HEK293 (cell line): ENCODE results near the gene DGCR8.

Experiments used
- CTCF ChIA-PET: fragments of 350-600 bp; formaldehyde crosslinking; extraction: SDS; loops from one replicate; lab custom pipeline; 2021; ENCODE audit warnings: antibody characterized with exemption; lab: Yijun Ruan, JAX
- POLR2A ChIA-PET: fragments of 300-600 bp; formaldehyde crosslinking; extraction: SDS; loops from one replicate; lab custom pipeline; 2020; ENCODE audit warnings: antibody characterized with exemption, inconsistent platforms; lab: Yijun Ruan, JAX
- H3K27ac ChIP-seq: fragments of 200-500 bp; sonication (Bioruptor generic); 2 replicates; pipeline ENCODE4 v1.5.1; 2014; ENCODE audit warnings: low read depth, low read length, control low read depth, inconsistent platforms; ENCODE audit errors: extremely low read depth
- H3K36me3 ChIP-seq, 2 experiments: fragments of 200-500 bp in 1 of 2; sonication (Bioruptor generic) in 1 of 2; 1 replicate in 1 of 2; 2 replicates in 1 of 2; pipeline ENCODE4 v1.5.1; 2014 to 2017; ENCODE audit warnings: inconsistent platforms in 2 of 2, low read length in 2 of 2; ENCODE audit not compliant: control insufficient read depth in 2 of 2, insufficient read depth in 1 of 2
- H3K4me1 ChIP-seq: fragments of 200-500 bp; sonication (Bioruptor generic); 2 replicates; pipeline ENCODE4 v1.5.1; 2014; ENCODE audit warnings: mild to moderate bottlenecking, low read length, inconsistent platforms; ENCODE audit not compliant: control insufficient read depth, insufficient read depth
- H3K4me3 ChIP-seq: 2 replicates; pipeline ENCODE4 v1.5.1; 2011; ENCODE audit warnings: low read depth, mild to moderate bottlenecking, control low read depth, low read length, moderate library complexity
- H3K9me3 ChIP-seq: fragments of 200-500 bp; sonication (Bioruptor generic); 2 replicates; pipeline ENCODE4 v1.5.1; 2014; ENCODE audit warnings: low read depth, low read length, inconsistent platforms; ENCODE audit not compliant: control insufficient read depth, insufficient read depth
- GFI1B ChIP-seq: fragments of 450-650 bp; formaldehyde crosslinking; IDR thresholded peaks from 2 replicates; pipeline ENCODE4 v1.5.1; 2016; ENCODE audit warnings: missing biosample characterization, missing genetic modification characterization
- GLIS1 ChIP-seq: fragments of 450-650 bp; formaldehyde crosslinking; IDR thresholded peaks from 2 replicates; pipeline ENCODE4 v1.5.1; 2016; ENCODE audit warnings: missing biosample characterization, missing genetic modification characterization
- KLF1 ChIP-seq: fragments of 450-650 bp; formaldehyde crosslinking; IDR thresholded peaks from 2 replicates; pipeline ENCODE4 v1.5.1; 2016; ENCODE audit warnings: missing biosample characterization, missing genetic modification characterization
- KLF7 ChIP-seq: fragments of 450-650 bp; formaldehyde crosslinking; IDR thresholded peaks from 2 replicates; pipeline ENCODE4 v1.5.1; 2016; ENCODE audit warnings: missing biosample characterization, missing genetic modification characterization, borderline replicate concordance
- KLF8 ChIP-seq: fragments of 450-650 bp; formaldehyde crosslinking; IDR thresholded peaks from 2 replicates; pipeline ENCODE4 v1.5.1; 2016; ENCODE audit warnings: missing biosample characterization, missing genetic modification characterization
- KLF9 ChIP-seq: fragments of 450-650 bp; formaldehyde crosslinking; IDR thresholded peaks from 2 replicates; pipeline ENCODE4 v1.5.1; 2016; ENCODE audit warnings: missing biosample characterization, missing genetic modification characterization, low read depth
- MZF1 ChIP-seq: fragments of 450-650 bp; formaldehyde crosslinking; IDR thresholded peaks from 2 replicates; pipeline ENCODE4 v1.5.1; 2017; ENCODE audit warnings: missing biosample characterization, missing genetic modification characterization, borderline replicate concordance
- SCRT2 ChIP-seq: fragments of 450-650 bp; formaldehyde crosslinking; IDR thresholded peaks from 2 replicates; pipeline ENCODE4 v1.5.1; 2016; ENCODE audit warnings: missing biosample characterization, missing genetic modification characterization
- YY1 ChIP-seq: fragments of 450-650 bp; formaldehyde crosslinking; IDR thresholded peaks from 2 replicates; pipeline ENCODE4 v1.5.1; 2018; ENCODE audit warnings: missing biosample characterization, missing genetic modification characterization
- ZBTB21 ChIP-seq: fragments of 450-650 bp; formaldehyde crosslinking; IDR thresholded peaks from 2 replicates; pipeline ENCODE4 v1.5.1; 2017; ENCODE audit warnings: missing biosample characterization, missing genetic modification characterization
- ZBTB44 ChIP-seq: fragments of 450-650 bp; IDR thresholded peaks from 2 replicates; pipeline ENCODE4 v1.5.1; 2018; ENCODE audit warnings: missing biosample characterization, mild to moderate bottlenecking, missing genetic modification characterization
- ZBTB8A ChIP-seq: fragments of 450-650 bp; formaldehyde crosslinking; IDR thresholded peaks from 2 replicates; pipeline ENCODE4 v1.5.1; 2016; ENCODE audit warnings: missing biosample characterization, missing genetic modification characterization
- ZNF10 ChIP-seq: fragments of 450-650 bp; formaldehyde crosslinking; IDR thresholded peaks from 2 replicates; pipeline ENCODE4 v1.5.1; 2017; ENCODE audit warnings: missing biosample characterization, missing genetic modification characterization
- ZNF132 ChIP-seq: fragments of 450-650 bp; formaldehyde crosslinking; IDR thresholded peaks from 2 replicates; pipeline ENCODE4 v1.5.1; 2017; ENCODE audit warnings: missing biosample characterization, missing genetic modification characterization, borderline replicate concordance
- ZNF394 ChIP-seq: fragments of 450-650 bp; formaldehyde crosslinking; IDR thresholded peaks from 2 replicates; pipeline ENCODE4 v1.5.1; 2016; ENCODE audit warnings: missing biosample characterization, missing genetic modification characterization, mild to moderate bottlenecking, moderate library complexity, borderline replicate concordance
- ZNF510 ChIP-seq: fragments of 450-650 bp; formaldehyde crosslinking; IDR thresholded peaks from 2 replicates; pipeline ENCODE4 v1.5.1; 2018; ENCODE audit warnings: mild to moderate bottlenecking, missing genetic modification characterization, missing biosample characterization; ENCODE audit not compliant: insufficient replicate concordance
- ZNF529 ChIP-seq: fragments of 450-650 bp; formaldehyde crosslinking; IDR thresholded peaks from 2 replicates; pipeline ENCODE4 v1.5.1; 2017; ENCODE audit warnings: missing genetic modification characterization, missing biosample characterization; ENCODE audit not compliant: insufficient replicate concordance
- ZNF776 ChIP-seq: fragments of 450-650 bp; formaldehyde crosslinking; IDR thresholded peaks from 2 replicates; pipeline ENCODE4 v1.5.0; 2017; ENCODE audit warnings: missing biosample characterization, missing genetic modification characterization, borderline replicate concordance
- ZNF792 ChIP-seq: fragments of 450-650 bp; formaldehyde crosslinking; IDR thresholded peaks from 2 replicates; pipeline ENCODE4 v1.5.1; 2016; ENCODE audit warnings: missing biosample characterization, missing genetic modification characterization
- ZSCAN30 ChIP-seq: fragments of 450-650 bp; IDR thresholded peaks from 2 replicates; pipeline ENCODE4 v1.5.1; 2018; ENCODE audit warnings: missing biosample characterization, mild to moderate bottlenecking, missing genetic modification characterization, moderate library complexity
- TF ChIP-seq, protein P1 (sequence below): fragments of 450-650 bp; formaldehyde crosslinking; IDR thresholded peaks from 2 replicates; pipeline ENCODE4; 2016; ENCODE audit warnings: missing biosample characterization, missing genetic modification characterization
- TF ChIP-seq, protein P2 (sequence below): IDR thresholded peaks from 2 replicates; pipeline ENCODE4 v1.6.1; 2011; ENCODE audit warnings: mild to moderate bottlenecking, low read depth, low read length, borderline replicate concordance
- TF ChIP-seq, protein P3 (sequence below): sonication (generic); formaldehyde crosslinking; IDR thresholded peaks from 2 replicates; pipeline ENCODE4 v1.8.1; 2022; ENCODE audit warnings: mild to moderate bottlenecking, moderate library complexity, missing genetic modification reagents
- TF ChIP-seq, protein P4 (sequence below): fragments of 450-650 bp; formaldehyde crosslinking; IDR thresholded peaks from 2 replicates; pipeline ENCODE4 v1.5.1; 2016; ENCODE audit warnings: missing biosample characterization, missing genetic modification characterization

DGCR8 gene

GRCh38 chr22:20135806-20136602 lies 56.0 kb downstream of the DGCR8 start (continued):
- TF ChIP-seq ZBTB44 (tag by site-specific recombination): no peak
- TF ChIP-seq ZNF776: no peak
- peak; percentile 50 for TF ChIP-seq GLIS1 (tag by site-specific recombination)
- TF ChIP-seq SCRT2 (tag by site-specific recombination): no peak
- TF ChIP-seq, protein P1, sequence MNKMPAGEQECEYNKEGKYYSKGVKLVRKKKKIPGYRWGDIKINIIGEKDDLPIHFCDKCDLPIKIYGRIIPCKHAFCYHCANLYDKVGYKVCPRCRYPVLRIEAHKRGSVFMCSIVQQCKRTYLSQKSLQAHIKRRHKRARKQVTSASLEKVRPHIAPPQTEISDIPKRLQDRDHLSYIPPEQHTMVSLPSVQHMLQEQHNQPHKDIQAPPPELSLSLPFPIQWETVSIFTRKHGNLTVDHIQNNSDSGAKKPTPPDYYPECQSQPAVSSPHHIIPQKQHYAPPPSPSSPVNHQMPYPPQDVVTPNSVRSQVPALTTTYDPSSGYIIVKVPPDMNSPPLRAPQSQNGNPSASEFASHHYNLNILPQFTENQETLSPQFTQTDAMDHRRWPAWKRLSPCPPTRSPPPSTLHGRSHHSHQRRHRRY (tag by site-specific recombination): no peak
- TF ChIP-seq, all 188 proteins: peak for 4

DNA sequence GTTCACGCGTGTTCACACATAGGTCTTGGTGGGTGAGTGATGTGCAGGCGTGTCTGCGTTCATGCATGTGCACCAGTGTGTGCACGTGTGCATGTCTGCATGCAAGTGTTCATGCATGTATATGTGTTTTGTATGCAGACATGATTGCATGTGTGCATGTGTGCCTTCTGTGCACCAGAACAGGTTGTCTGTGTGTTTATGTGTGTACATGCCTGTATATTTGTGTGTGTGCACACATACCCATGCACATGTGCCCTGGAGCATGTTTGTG lies 56.5 kb downstream of the DGCR8 start:
- CTCF ChIA-PET: interaction anchor here (1.0 to 1.8 kb wide), 3 partner anchors 19 to 103 kb away, joined by 3 to 6 read pairs (median 3); no protein-coding TSS in a partner anchor
- no peak overlapping the region for H3K27ac ChIP-seq
- H3K9me3 ChIP-seq: no peaks in the 10 kb centered on the region
- H3K4me3 ChIP-seq: no peak overlapping the region
- TF ChIP-seq, protein P2, sequence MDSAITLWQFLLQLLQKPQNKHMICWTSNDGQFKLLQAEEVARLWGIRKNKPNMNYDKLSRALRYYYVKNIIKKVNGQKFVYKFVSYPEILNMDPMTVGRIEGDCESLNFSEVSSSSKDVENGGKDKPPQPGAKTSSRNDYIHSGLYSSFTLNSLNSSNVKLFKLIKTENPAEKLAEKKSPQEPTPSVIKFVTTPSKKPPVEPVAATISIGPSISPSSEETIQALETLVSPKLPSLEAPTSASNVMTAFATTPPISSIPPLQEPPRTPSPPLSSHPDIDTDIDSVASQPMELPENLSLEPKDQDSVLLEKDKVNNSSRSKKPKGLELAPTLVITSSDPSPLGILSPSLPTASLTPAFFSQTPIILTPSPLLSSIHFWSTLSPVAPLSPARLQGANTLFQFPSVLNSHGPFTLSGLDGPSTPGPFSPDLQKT: no peak
- TF ChIP-seq ZNF529 (tag by site-specific recombination) (no peak), KLF9 (tag by site-specific recombination) (no peak)
- H3K4me1 ChIP-seq: peaks cover 5% of the 10 kb centered on the region
- POLR2A ChIA-PET: interaction anchor here (1.0 to 1.3 kb wide), 2 partner anchors 11 to 19 kb away, joined by 3 read pairs; no protein-coding TSS in a partner anchor
- peaks cover 0 to 46% of the 10 kb centered on the region in 2 experiments; a peak in 1 of 3 replicates for H3K36me3 ChIP-seq

- Histone ChIP-seq H3K27ac (no peak overlapping the region), H3K4me1 (peaks cover 5% of the 10 kb centered on the region), H3K36me3 (peaks cover 0 to 52% of the 10 kb centered on the region in 2 experiments; a peak in 1 of 3 replicates), H3K9me3 (no peaks in the 10 kb centered on the region), H3K4me3 (no peak overlapping the region)
- POLR2A ChIA-PET: interaction anchor here (1.0 to 1.3 kb wide), 2 partner anchors 11 to 20 kb away, joined by 3 read pairs; no protein-coding TSS in a partner anchor
- CTCF ChIA-PET: interaction anchor here (1.0 to 1.8 kb wide), 2 partner anchors 20 to 102 kb away, joined by 3 to 6 read pairs; no protein-coding TSS in a partner anchor
- TF ChIP-seq ZNF394 (tag by site-specific recombination): no peak
- TF ChIP-seq KLF7: no peak
- TF ChIP-seq KLF8: no peak
- TF ChIP-seq ZNF132: no peak
- no peak for TF ChIP-seq ZNF792 (tag by site-specific recombination)
- TF ChIP-seq, protein P3, sequence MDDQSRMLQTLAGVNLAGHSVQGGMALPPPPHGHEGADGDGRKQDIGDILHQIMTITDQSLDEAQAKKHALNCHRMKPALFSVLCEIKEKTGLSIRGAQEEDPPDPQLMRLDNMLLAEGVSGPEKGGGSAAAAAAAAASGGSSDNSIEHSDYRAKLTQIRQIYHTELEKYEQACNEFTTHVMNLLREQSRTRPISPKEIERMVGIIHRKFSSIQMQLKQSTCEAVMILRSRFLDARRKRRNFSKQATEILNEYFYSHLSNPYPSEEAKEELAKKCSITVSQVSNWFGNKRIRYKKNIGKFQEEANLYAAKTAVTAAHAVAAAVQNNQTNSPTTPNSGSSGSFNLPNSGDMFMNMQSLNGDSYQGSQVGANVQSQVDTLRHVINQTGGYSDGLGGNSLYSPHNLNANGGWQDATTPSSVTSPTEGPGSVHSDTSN (CRISPR knock-in tag): no peak
- TF ChIP-seq, protein P1 (tag by site-specific recombination): no peak
- no peak for TF ChIP-seq ZBTB8A (tag by site-specific recombination)
- TF ChIP-seq ZBTB21 (tag by site-specific recombination): no peak
- TF ChIP-seq, protein P4, sequence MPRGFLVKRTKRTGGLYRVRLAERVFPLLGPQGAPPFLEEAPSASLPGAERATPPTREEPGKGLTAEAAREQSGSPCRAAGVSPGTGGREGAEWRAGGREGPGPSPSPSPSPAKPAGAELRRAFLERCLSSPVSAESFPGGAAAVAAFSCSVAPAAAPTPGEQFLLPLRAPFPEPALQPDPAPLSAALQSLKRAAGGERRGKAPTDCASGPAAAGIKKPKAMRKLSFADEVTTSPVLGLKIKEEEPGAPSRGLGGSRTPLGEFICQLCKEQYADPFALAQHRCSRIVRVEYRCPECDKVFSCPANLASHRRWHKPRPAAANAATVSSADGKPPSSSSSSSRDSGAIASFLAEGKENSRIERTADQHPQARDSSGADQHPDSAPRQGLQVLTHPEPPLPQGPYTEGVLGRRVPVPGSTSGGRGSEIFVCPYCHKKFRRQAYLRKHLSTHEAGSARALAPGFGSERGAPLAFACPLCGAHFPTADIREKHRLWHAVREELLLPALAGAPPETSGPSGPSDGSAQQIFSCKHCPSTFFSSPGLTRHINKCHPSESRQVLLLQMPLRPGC (tag by site-specific recombination): no peak
- TF ChIP-seq KLF1 (tag by site-specific recombination): no peak
- no peak for TF ChIP-seq KLF9 (tag by site-specific recombination)
- TF ChIP-seq YY1: no peak
- TF ChIP-seq ZNF510 (tag by site-specific recombination): no peak
- TF ChIP-seq ZNF10: no peak
- TF ChIP-seq MZF1 (tag by site-specific recombination): no peak
- no peak for TF ChIP-seq GFI1B (tag by site-specific recombination)
- no peak for TF ChIP-seq ZSCAN30
Measured at GRCh38 chr22:20137113-20137512, 57.1 kb downstream of the DGCR8 start.
